Transverse colon (tissue), 4 donors: ENCODE data around the gene SMAD6. TPM values are rescaled to one million over a fixed set of nuclear protein-coding genes. Genes with fewer than 3 reads are reported as not detected.

Experiments
- DNase-seq: peaks from one replicate; pipeline ENCODE4 v3.0.0-alpha.2; 2019
- H3K27ac ChIP-seq, 4 donors: fragments of 200-600 bp; sonication (generic); 2 replicates each; pipeline ENCODE4 v1.5.1; 2016 to 2018; ENCODE audit warnings: inconsistent platforms in 4 of 4
- H3K27me3 ChIP-seq: fragments of 200-600 bp; sonication (generic); 2 replicates; pipeline ENCODE4 v1.5.1; 2017; ENCODE audit warnings: inconsistent platforms
- H3K36me3 ChIP-seq, 4 donors: fragments of 200-600 bp; sonication (generic); 2 replicates each; pipeline ENCODE4 v1.5.1; 2017 to 2019; ENCODE audit warnings: inconsistent platforms in 4 of 4
- H3K4me1 ChIP-seq, 4 donors: fragments of 200-600 bp; sonication (generic); 2 replicates each; pipeline ENCODE4 v1.5.1; 2017 to 2020; ENCODE audit warnings: inconsistent platforms in 4 of 4
- H3K4me3 ChIP-seq, 4 donors: fragments of 200-600 bp; sonication (generic); 1 replicate in 1 of 4; 2 replicates in 3 of 4; pipeline versions ENCODE4 v1.5.1 to v1.6.1; 2017 to 2019; ENCODE audit warnings: inconsistent platforms in 4 of 4
- H3K9me3 ChIP-seq, 2 donors: fragments of 200-600 bp; sonication (generic); 2 replicates each; pipeline ENCODE4 v1.5.1; 2017 to 2019; ENCODE audit warnings: inconsistent platforms in 2 of 2
- EP300 ChIP-seq: sonication (generic); formaldehyde crosslinking; IDR thresholded peaks from one replicate; pipeline ENCODE4 v1.6.1; 2017; ENCODE audit warnings: antibody characterized with exemption, low read depth
- POLR2A ChIP-seq: fragments of 450-650 bp; IDR thresholded peaks from one replicate; pipeline ENCODE4 v1.6.1; 2016; ENCODE audit warnings: antibody characterized with exemption, mild to moderate bottlenecking, moderate library complexity
- POLR2AphosphoS5 ChIP-seq, 3 donors: sonication (generic); formaldehyde crosslinking; IDR thresholded peaks; one replicate each; pipeline ENCODE4 v1.6.1; 2016; ENCODE audit warnings: antibody characterized with exemption in 3 of 3
- WGBS, 2 donors: methylation state at CpG; one replicate each; pipeline ENCODE4 v1.1.5; 2018; ENCODE audit warnings: low coverage in 1 of 2; 5-methylcytosine and 5-hydroxymethylcytosine counted together
- in situ Hi-C, 4 donors: fragments of 200-750 bp; cut with MboI; loops; one replicate each; pipeline versions ENCODE4 v1.15.0 to v1.15.1; 2017; ENCODE audit warnings: low sequenced_read_pairs in 3 of 4, low pct_ligation_motif_present in 1 of 4, low pct_unique_long_range_greater_than_20kb in 1 of 4
- intact Hi-C: fragments of 100-400 bp; cut with DNase I; formaldehyde crosslinking; loops from one replicate; pipeline ENCODE4 v1.15.1; 2023; ENCODE audit warnings: low total_unique reads
- total RNA-seq, 4 donors: library from RNA; depleted of rRNA; stranded (reverse); fragments of >200 nt; gene quantifications; one replicate each; pipeline ENCODE4 v1.1.0, GENCODE V29; 2016
- TF ChIP-seq, protein P1 (sequence below), 5 experiments: fragments of 200-600 bp in 3 of 5; fragments of 450-650 bp in 2 of 5; sonication (generic) in 3 of 5; IDR thresholded peaks; 1 replicate in 2 of 5; 2 replicates in 3 of 5; pipeline ENCODE4 v1.5.1; 2016 to 2017; ENCODE audit warnings: antibody characterized with exemption in 5 of 5, inconsistent platforms in 3 of 5, mild to moderate bottlenecking in 2 of 5, moderate library complexity in 1 of 5

The SMAD6 gene
- total RNA-seq, 4 donors from 2014 or later = 6.7 to 214 (median 9.3) TPM

- Histone ChIP-seq H3K9me3 (no peaks in the 10 kb centered on the region), H3K4me1 (no peaks in the 10 kb centered on the region), H3K4me3 (no peak overlapping the region), H3K27ac (no peak overlapping the region), H3K27me3 (no peaks in the 10 kb centered on the region), H3K36me3 (no peaks in the 10 kb centered on the region)
- in situ Hi-C loops = no loop called here
- intact Hi-C loops = no loop called here
- TF ChIP-seq, protein P1, sequence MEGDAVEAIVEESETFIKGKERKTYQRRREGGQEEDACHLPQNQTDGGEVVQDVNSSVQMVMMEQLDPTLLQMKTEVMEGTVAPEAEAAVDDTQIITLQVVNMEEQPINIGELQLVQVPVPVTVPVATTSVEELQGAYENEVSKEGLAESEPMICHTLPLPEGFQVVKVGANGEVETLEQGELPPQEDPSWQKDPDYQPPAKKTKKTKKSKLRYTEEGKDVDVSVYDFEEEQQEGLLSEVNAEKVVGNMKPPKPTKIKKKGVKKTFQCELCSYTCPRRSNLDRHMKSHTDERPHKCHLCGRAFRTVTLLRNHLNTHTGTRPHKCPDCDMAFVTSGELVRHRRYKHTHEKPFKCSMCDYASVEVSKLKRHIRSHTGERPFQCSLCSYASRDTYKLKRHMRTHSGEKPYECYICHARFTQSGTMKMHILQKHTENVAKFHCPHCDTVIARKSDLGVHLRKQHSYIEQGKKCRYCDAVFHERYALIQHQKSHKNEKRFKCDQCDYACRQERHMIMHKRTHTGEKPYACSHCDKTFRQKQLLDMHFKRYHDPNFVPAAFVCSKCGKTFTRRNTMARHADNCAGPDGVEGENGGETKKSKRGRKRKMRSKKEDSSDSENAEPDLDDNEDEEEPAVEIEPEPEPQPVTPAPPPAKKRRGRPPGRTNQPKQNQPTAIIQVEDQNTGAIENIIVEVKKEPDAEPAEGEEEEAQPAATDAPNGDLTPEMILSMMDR (IDR thresholded peaks at IDR 0.05) = no peak
- no peak for TF ChIP-seq EP300
- TF ChIP-seq POLR2A = no peak
- no peak for TF ChIP-seq POLR2AphosphoS5 (IDR thresholded peaks at IDR 0.05)
- WGBS, 2 donors = 90 to 92% methylated on average over 3 to 4 of the region's 4 CpGs
- no peak for DNase-seq
Observed at GRCh38 chr15:66829551-66830121, 127.6 kb downstream of the SMAD6 start.

DNA sequence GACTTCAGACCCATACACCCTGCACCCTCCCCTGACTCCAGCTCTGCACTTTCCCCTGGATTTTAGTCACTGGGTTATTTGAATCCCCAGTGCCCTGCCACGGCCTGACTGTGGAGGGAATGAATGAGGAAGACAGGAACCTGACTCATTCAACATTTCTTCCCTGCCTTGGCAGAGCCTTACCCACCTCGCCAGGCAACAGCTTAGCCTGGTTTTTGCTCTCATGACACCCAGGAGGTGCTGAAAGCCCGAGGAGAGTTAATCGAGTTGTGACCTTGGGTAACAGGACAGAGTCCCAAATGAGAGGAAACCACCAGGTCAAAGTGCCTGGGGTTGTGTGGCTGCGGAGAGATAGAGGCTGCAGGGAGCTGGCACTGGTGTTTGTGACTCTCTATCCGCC lies 128.3 kb downstream of the SMAD6 start:
- in situ Hi-C loops = no loop called here
- 20 to 60% methylated on average over 1 to 6 of the region's 6 CpGs for WGBS, 2 donors
- Histone ChIP-seq H3K27ac (no peak overlapping the region), H3K27me3 (no peaks in the 10 kb centered on the region), H3K4me1 (no peaks in the 10 kb centered on the region), H3K4me3 (no peak overlapping the region), H3K36me3 (no peaks in the 10 kb centered on the region), H3K9me3 (no peaks in the 10 kb centered on the region)
- no peak for DNase-seq
- TF ChIP-seq, protein P1 (IDR thresholded peaks at IDR 0.05) = no peak
- TF ChIP-seq EP300 = no peak
- no peak for TF ChIP-seq POLR2AphosphoS5 (IDR thresholded peaks at IDR 0.05)
- TF ChIP-seq POLR2A = no peak
- intact Hi-C loops = no loop called here

DNA sequence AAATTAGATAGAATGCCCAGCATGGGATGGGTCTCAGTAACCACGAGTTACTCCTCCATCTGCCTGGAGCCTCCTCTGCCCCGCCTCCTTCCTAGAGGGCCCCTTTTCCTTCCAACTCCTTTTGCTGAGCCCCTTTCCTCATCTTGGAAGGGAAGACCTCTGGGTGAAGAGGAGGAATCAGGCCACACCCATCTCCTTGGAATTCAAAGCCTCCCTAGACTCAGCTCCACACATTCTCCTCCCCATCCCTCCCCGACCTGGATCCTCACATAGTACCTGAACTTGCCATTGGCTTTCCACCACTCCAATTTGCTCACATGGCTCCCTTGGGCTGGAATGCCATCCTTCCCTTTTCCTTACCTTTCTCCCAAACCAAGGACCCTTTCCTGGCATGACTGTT lies 128.8 kb downstream of the SMAD6 start:
- DNase-seq = no peak
- Histone ChIP-seq H3K4me3 (no peak overlapping the region), H3K27me3 (no peaks in the 10 kb centered on the region), H3K27ac (no peak overlapping the region), H3K9me3 (no peaks in the 10 kb centered on the region), H3K36me3 (no peaks in the 10 kb centered on the region), H3K4me1 (no peaks in the 10 kb centered on the region)
- intact Hi-C loops (no loop called here), in situ Hi-C loops (no loop called here)
- no peak for TF ChIP-seq EP300
- no peak for TF ChIP-seq POLR2A
- TF ChIP-seq POLR2AphosphoS5 (IDR thresholded peaks at IDR 0.05) = no peak
- TF ChIP-seq, protein P1 (IDR thresholded peaks at IDR 0.05) = no peak
- WGBS, 2 donors = 78 to 87% methylated on average over 3 of the region's 3 CpGs

GRCh38 chr15:66831289-66831688 lies 129.3 kb downstream of the SMAD6 start:
- no peak overlapping the region for H3K4me3 ChIP-seq
- intact Hi-C loops (no loop called here), in situ Hi-C loops (no loop called here)
- WGBS, 2 donors = 87% methylated on average over 3 to 4 of the region's 4 CpGs
- no peak overlapping the region for H3K27ac ChIP-seq
- no peaks in the 10 kb centered on the region for H3K9me3 ChIP-seq
- TF ChIP-seq, protein P1 (IDR thresholded peaks at IDR 0.05) = no peak
- TF ChIP-seq POLR2A (no peak), EP300 (no peak), POLR2AphosphoS5 (IDR thresholded peaks at IDR 0.05) (no peak)
- no peaks in the 10 kb centered on the region for H3K4me1 ChIP-seq
- H3K27me3 ChIP-seq = no peaks in the 10 kb centered on the region
- no peaks in the 10 kb centered on the region for H3K36me3 ChIP-seq
- no peak for DNase-seq
